Dendritic cell treated with granulocyte-macrophage colony-stimulating factor and Interleukin-4, amounts not matched to agents 40 ng/mL and 50 ng/mL, for 4 days (primary cell): ENCODE data around the gene PDK4.
A peak's percentile ranks its signal among the peaks of the same experiment; 100 is the strongest.
"Not testable (repeated sequence)": the region's sequence is repeated elsewhere in the genome, so short reads cannot be mapped to it uniquely, and the experiment has no call there.

Experiments
- H3K27ac Mint-ChIP-seq: one replicate; pipeline ENCODE4 v1.8.0; 2022; ENCODE audit warnings: mild to moderate bottlenecking, mixed read lengths
- H3K27me3 Mint-ChIP-seq: one replicate; pipeline ENCODE4 v1.8.0; 2022; ENCODE audit warnings: mild to moderate bottlenecking, mixed read lengths
- H3K36me3 Mint-ChIP-seq: one replicate; pipeline ENCODE4 v1.8.0; 2022; ENCODE audit warnings: low read depth, mixed read lengths
- H3K4me1 Mint-ChIP-seq: one replicate; pipeline ENCODE4 v1.8.0; 2022; ENCODE audit warnings: low read depth, mixed read lengths
- H3K4me3 Mint-ChIP-seq: one replicate; pipeline ENCODE4 v1.8.0; 2022; ENCODE audit warnings: mild to moderate bottlenecking, moderate library complexity, mixed read lengths
- H3K9me3 Mint-ChIP-seq: one replicate; pipeline ENCODE4 v1.8.0; 2022; ENCODE audit warnings: mixed read lengths
- intact Hi-C: fragments of 100-400 bp; cut with micrococcal nuclease; formaldehyde crosslinking; loops from one replicate; pipeline ENCODE4 v1.15.0; 2022

The PDK4 gene

GRCh38 chr7:95619517-95619916, 23.2 kb upstream of the PDK4 start:
- Mint-ChIP-seq H3K4me1 (peaks cover 14% of the 10 kb centered on the region), H3K36me3 (peaks cover 4% of the 10 kb centered on the region), H3K4me3 (no peak overlapping the region), H3K9me3 (peaks cover 37% of the 10 kb centered on the region), H3K27me3 (no peaks in the 10 kb centered on the region), H3K27ac (no peak overlapping the region)
- intact Hi-C loops, result no loop called here

GRCh38 chr7:95614442-95614940, 18.2 kb upstream of the PDK4 start:
- peaks cover 52% of the 10 kb centered on the region for H3K9me3 Mint-ChIP-seq
- peaks cover 28% of the 10 kb centered on the region for H3K4me1 Mint-ChIP-seq
- H3K4me3 Mint-ChIP-seq, result no peak overlapping the region
- H3K27me3 Mint-ChIP-seq, result peaks cover 4% of the 10 kb centered on the region
- intact Hi-C loops, result no loop called here
- no peak overlapping the region for H3K27ac Mint-ChIP-seq
- H3K36me3 Mint-ChIP-seq, result peaks cover 10% of the 10 kb centered on the region

GRCh38 chr7:95611224-95611623, 14.9 kb upstream of the PDK4 start:
- Mint-ChIP-seq H3K36me3 (peaks cover 13% of the 10 kb centered on the region), H3K4me3 (no peak overlapping the region), H3K27me3 (peaks cover 13% of the 10 kb centered on the region), H3K27ac (no peak overlapping the region), H3K4me1 (peaks cover 49% of the 10 kb centered on the region), H3K9me3 (peaks cover 32% of the 10 kb centered on the region)
- intact Hi-C loops, result no loop called here

GRCh38 chr7:95609277-95609971, 13.1 kb upstream of the PDK4 start:
- H3K27ac Mint-ChIP-seq, result no peak overlapping the region
- H3K9me3 Mint-ChIP-seq, result peaks cover 14% of the 10 kb centered on the region
- peaks cover 10% of the 10 kb centered on the region for H3K36me3 Mint-ChIP-seq
- peaks cover 53% of the 10 kb centered on the region for H3K4me1 Mint-ChIP-seq
- intact Hi-C loops, result no loop called here
- peak overlapping the region; percentile 34 for H3K4me3 Mint-ChIP-seq
- peaks cover 15% of the 10 kb centered on the region for H3K27me3 Mint-ChIP-seq

DNA sequence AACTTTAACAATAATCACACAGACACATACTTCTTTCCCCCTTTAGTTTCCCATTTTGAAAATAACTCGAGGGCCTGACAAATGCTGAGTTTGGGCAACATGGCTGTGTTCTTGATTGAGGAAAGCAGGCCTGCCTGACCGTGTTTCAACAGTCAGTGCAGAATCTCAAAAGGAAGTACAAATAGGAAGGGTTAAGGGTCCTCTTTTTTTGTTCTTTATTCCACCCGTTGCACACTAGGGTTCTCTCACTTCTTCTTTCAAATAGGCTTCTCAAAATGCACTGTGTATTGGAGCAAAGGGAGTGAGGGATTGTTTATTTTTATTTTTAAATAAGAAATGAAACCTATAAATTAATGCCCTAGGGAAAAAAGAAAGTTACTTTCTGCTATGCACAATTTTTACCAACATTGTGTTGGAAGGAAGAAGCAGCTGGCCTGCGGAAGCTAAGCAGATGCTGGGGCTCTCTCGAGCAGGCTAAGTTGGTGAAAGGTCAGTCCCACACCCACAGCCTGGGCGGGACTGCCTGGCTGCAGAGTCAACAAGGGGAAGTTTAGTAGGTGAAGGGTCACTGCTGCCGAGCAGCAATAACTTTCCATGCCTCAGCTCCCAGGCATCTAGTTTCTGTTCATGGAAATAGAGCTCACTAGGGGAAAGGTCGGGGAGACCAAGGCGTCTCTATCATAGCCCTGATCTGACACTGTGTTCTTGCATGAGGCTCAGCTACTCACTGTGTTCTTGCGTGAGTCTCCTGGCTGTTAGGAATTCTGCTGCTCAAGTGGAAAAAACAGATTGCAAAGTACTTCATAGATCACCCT, 12.2 kb upstream of the PDK4 start:
- peak overlapping the region; percentile 34 for H3K4me3 Mint-ChIP-seq
- peaks cover 57% of the 10 kb centered on the region for H3K4me1 Mint-ChIP-seq
- no peak overlapping the region for H3K27ac Mint-ChIP-seq
- H3K27me3 Mint-ChIP-seq, result peaks cover 15% of the 10 kb centered on the region
- peaks cover 5% of the 10 kb centered on the region for H3K36me3 Mint-ChIP-seq
- intact Hi-C loops, result no loop called here
- H3K9me3 Mint-ChIP-seq, result peaks cover 6% of the 10 kb centered on the region

- Mint-ChIP-seq H3K4me1 (peaks cover 59% of the 10 kb centered on the region), H3K36me3 (peaks cover 5% of the 10 kb centered on the region), H3K27me3 (peaks cover 15% of the 10 kb centered on the region), H3K4me3 (peak overlapping the region; percentile 50), H3K27ac (no peak overlapping the region), H3K9me3 (no peaks in the 10 kb centered on the region)
- intact Hi-C loops, result no loop called here
Observed at GRCh38 chr7:95607561-95607960, 11.2 kb upstream of the PDK4 start.

GRCh38 chr7:95605275-95605674, 9.0 kb upstream of the PDK4 start:
- H3K36me3 Mint-ChIP-seq, result peaks cover 5% of the 10 kb centered on the region
- peaks cover 12% of the 10 kb centered on the region for H3K27me3 Mint-ChIP-seq
- no peaks in the 10 kb centered on the region for H3K9me3 Mint-ChIP-seq
- intact Hi-C loops, result no loop called here
- H3K4me3 Mint-ChIP-seq, result no peak overlapping the region
- peaks cover 60% of the 10 kb centered on the region for H3K4me1 Mint-ChIP-seq
- H3K27ac Mint-ChIP-seq, result no peak overlapping the region

- H3K27ac Mint-ChIP-seq, H3K9me3 Mint-ChIP-seq, H3K4me3 Mint-ChIP-seq, intact Hi-C loops, H3K36me3 Mint-ChIP-seq: not testable (repeated sequence)
- peaks cover 56% of the 10 kb centered on the region for H3K4me1 Mint-ChIP-seq
- H3K27me3 Mint-ChIP-seq, result peaks cover 12% of the 10 kb centered on the region
Observed at GRCh38 chr7:95604811-95605210, 8.5 kb upstream of the PDK4 start.

GRCh38 chr7:95604397-95604796, 8.1 kb upstream of the PDK4 start:
- H3K36me3 Mint-ChIP-seq, intact Hi-C loops, H3K4me3 Mint-ChIP-seq, H3K9me3 Mint-ChIP-seq, H3K27ac Mint-ChIP-seq: not testable (repeated sequence)
- Mint-ChIP-seq H3K4me1 (peaks cover 51% of the 10 kb centered on the region), H3K27me3 (peaks cover 12% of the 10 kb centered on the region)

GRCh38 chr7:95602421-95602820, 6.1 kb upstream of the PDK4 start:
- Mint-ChIP-seq H3K4me1 (peaks cover 43% of the 10 kb centered on the region), H3K4me3 (no peak overlapping the region), H3K9me3 (no peaks in the 10 kb centered on the region)

GRCh38 chr7:95601316-95601715, 5.0 kb upstream of the PDK4 start:
- Mint-ChIP-seq H3K4me1 (peaks cover 36% of the 10 kb centered on the region), H3K36me3 (peaks cover 8% of the 10 kb centered on the region), H3K27me3 (peaks cover 4% of the 10 kb centered on the region), H3K4me3 (no peak overlapping the region), H3K9me3 (no peaks in the 10 kb centered on the region), H3K27ac (no peak overlapping the region)
- intact Hi-C loops, result no loop called here

More at GRCh38 chr7:95602421-95602820, 6.1 kb upstream of the PDK4 start:
- intact Hi-C loops, result no loop called here
- Mint-ChIP-seq H3K36me3 (peaks cover 5% of the 10 kb centered on the region), H3K27me3 (peaks cover 12% of the 10 kb centered on the region), H3K27ac (no peak overlapping the region)

- Mint-ChIP-seq H3K9me3 (no peaks in the 10 kb centered on the region), H3K27ac (no peak overlapping the region), H3K4me3 (no peak overlapping the region), H3K27me3 (no peaks in the 10 kb centered on the region), H3K4me1 (peaks cover 41% of the 10 kb centered on the region), H3K36me3 (peaks cover 6% of the 10 kb centered on the region)
- intact Hi-C loops, result loop anchor here (5.0 kb wide), 1 partner anchor 83 kb away; no protein-coding TSS in a partner anchor
Observed at GRCh38 chr7:95599069-95599468, 2.8 kb upstream of the PDK4 start.

GRCh38 chr7:95598511-95598910, 2.2 kb upstream of the PDK4 start:
- H3K4me1 Mint-ChIP-seq, result peaks cover 35% of the 10 kb centered on the region
- peaks cover 6% of the 10 kb centered on the region for H3K36me3 Mint-ChIP-seq
- H3K4me3 Mint-ChIP-seq, result no peak overlapping the region
- intact Hi-C loops, result loop anchor here (5.0 kb wide), 1 partner anchor 84 kb away; no protein-coding TSS in a partner anchor
- H3K9me3 Mint-ChIP-seq, result no peaks in the 10 kb centered on the region
- no peaks in the 10 kb centered on the region for H3K27me3 Mint-ChIP-seq
- H3K27ac Mint-ChIP-seq, result no peak overlapping the region

GRCh38 chr7:95595746-95596197, 544 bp downstream of the PDK4 start:
- Mint-ChIP-seq H3K27ac (peak overlapping the region; percentile 77), H3K4me1 (peaks cover 17% of the 10 kb centered on the region), H3K4me3 (peak overlapping the region; percentile 79), H3K36me3 (peaks cover 6% of the 10 kb centered on the region), H3K9me3 (no peaks in the 10 kb centered on the region), H3K27me3 (no peaks in the 10 kb centered on the region)
- intact Hi-C loops, result loop anchor here (5.0 kb wide), 1 partner anchor 87 kb away; no protein-coding TSS in a partner anchor
